NCI-H446 (cell line): ENCODE results near the gene GALNT2.

ENCODE experiments used
- DNase-seq, 2 experiments: peaks; one replicate each; lab custom pipeline; 2025; lab: John Stamatoyannopoulos, UW

Gene GALNT2

DNA sequence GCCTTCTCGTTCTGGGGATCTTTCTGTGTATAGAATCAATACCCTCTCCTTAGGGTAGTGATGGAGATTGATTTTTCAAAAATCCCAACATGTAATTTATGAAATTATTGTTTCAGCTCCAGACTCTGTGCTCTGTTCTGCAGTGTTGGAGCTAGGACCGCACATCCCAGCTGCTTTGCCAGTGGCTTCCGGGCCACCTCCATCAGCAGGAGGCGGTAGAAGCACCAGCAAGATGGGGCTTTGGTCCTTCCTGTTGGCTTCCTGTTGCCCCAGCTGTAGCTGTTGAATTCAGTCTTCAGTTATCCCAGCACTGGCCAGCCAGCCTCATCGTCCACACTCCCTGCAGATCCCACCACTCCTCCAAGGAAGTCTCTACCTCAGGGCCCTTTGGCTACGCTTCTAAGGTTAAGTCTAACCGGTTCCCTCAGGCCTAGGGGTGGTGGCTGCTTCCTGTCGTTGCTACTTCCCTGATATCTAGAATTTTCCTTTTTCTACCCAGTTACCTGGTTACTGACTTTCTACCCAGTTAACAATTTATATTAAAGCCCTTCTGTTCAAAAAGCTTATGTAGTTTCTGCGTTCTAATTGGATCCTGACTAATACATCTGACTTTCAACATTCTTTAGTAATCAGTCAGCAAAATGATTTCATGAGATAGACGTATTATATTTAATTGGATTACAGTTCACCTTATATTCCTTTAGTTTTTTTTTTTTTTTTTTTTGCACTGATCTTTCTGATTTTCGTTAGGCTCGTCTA lies 24.6 kb downstream of the GALNT2 start:
- DNase-seq: no peak

DNA sequence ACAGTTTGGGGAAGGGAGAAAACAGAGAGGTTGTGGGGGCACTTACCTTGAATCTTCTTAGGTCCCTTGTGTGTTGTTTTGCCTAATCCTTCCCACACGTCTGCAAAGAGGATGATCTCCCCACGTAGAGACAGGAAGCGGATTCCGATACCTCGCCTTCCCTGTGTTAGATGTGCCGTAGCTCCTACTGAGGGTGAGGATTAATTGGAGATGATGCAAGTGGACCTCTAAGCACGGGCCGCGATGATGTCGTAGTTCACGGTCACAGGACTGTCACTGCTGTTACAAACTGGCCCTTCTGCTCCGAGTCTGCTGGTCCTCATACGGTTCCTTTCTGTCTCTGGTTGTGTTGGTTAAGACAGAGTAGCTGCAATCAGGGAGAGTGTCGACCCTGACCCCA lies 27.7 kb downstream of the GALNT2 start:
- DNase-seq: no peak

DNA sequence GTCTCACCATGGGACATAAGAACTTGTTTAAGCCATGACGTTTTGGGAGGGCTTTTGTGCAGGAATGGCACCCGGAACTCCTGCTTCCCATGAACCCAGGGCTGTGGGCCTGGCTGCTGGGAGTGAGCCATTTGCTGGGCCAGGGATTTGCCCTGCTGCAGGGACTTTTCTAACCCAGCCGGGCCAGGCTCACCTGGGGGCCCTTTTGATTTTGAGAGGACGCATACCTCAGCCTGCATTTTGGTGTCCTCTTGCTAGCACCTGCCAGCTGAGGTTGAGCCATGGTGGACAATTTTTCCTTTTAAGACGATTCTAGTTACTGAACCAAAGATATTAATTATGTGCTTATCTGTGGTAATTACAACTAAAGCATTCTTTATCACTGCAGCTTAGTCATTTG lies 28.9 kb downstream of the GALNT2 start:
- DNase-seq: no peak

DNA sequence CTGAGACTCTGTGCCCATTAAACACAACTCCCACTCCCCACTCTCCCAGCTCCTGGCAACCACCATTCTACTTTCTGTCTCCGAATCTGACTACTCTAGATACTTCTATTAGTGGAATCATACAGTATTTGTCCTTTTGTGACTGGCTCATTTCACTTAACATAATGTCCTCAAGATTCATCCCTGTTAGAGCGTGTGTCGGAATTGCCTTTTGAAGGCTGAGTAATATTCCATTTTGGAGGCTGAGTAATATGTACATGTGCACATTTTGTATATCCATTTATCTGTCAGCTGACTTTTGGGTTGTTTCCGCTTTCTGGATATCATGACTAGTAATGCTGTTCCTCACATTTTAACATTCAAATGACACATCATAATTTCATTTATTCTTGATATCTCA lies 30.3 kb downstream of the GALNT2 start:
- no peak for DNase-seq

DNA sequence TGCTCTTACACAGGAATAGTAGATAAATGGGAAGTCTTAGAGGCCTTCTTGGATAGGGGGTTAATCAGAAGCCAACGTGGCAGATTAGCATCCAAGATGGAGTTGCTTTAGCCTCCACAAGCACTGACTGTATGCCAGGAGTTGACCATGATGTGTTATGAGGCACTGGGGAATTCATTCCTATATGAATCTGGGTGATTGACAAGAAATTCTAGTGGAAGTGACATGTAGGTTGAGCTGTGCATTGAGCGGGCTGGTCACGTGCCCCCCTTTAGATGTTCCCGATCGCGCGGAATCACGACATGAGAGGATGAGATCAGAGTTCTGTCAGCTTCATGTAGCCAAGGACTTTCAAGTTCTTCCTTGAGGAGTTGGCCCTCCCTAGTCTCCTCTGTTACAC lies 31.7 kb downstream of the GALNT2 start:
- DNase-seq: no peak

DNA sequence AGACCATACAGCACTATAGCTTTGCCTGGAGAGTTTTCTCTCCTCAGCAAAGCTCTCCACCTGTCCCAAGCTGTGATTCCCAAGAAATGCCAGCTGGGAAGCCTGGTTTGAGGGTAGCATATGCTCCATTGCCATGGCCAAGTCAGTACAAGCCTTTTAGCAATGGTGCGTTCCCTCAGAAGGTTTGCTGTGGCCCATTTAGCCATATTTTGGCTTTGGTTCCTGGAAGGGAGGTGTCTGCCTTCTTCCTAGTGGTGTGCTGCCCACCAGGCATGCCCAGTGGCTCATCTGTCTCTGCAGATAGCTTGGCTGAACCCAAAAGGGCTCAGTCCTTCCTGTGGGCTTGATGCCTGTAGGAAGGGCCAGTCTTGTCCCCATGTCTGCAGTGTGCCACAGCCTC lies 32.4 kb downstream of the GALNT2 start:
- peak in 1 of 2 experiments; percentile 72 for DNase-seq

DNA sequence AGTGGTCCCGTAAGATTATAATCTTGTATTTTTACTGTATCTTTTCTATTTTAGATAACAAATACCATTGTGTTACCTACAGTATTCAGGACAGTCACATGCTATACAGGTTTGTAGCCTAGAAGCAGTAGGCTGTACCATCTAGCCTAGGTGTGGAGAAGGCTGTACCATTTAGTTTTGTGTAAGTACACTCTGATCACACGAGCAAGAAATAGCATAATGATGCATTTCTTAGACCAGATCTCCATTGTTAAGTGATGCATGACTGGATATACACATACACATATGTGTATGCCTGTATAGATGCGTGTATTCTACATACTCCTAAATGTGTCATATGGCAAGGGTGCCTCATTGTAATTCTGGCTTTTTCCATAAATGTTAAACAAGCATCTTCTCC lies 33.9 kb downstream of the GALNT2 start:
- DNase-seq: no peak

DNA sequence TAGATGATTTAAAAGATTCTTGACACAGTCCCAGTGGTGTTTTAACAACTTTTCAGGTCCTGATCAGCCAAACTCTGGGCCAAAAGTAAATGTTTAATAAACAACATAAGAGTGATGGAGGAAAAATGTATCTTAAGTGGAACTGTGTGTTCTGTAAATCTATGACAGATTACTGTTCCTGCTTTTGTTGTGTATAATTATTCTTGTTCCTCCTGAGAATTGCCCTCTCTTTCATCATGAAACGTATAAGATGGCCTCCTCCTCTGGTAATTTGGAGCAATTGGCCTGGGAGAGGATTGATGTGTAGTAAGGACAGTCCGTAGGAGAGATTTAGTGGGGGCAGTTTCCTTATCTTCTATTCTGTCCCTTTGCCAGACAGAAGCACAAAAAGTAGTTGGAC lies 34.5 kb downstream of the GALNT2 start:
- DNase-seq: no peak

DNA sequence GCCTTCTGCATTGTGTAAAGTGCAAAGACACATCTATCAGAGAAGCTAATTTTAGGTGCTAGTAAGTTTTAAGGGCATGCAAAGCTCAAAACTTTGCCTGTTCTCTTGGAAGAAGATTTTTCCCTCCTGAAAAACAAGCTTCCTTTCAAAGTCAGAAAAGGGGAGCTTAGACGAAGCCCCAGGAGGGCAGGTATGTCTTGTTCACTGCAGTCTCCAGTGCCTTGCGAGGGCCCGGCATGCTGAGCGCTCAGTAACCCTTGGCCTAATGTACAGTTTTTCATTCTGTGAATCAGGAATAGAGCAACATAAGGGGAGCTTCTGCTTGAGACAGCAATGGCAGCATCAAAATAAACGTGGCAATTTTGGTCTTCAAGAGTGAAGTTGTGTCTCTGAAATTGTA lies 35.0 kb downstream of the GALNT2 start:
- DNase-seq: no peak

DNA sequence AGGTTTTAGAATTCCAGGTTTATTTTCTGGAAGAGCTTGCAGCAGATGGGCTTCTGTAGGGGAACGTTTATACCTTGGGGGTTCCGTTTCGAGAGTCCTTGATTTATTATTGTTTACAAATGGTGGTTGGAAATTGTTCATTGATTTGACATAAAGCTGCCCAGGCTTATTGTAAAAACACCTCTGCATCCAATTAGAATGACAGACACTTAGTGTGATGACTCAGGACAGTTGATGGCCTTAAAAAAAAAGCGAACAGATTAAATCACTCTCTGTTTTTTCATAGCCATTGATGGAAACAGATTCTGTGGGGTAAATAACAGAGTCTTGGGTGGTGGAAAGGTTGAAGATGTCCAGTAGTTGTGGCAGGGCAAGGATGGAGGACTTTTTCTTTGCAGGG lies 35.4 kb downstream of the GALNT2 start:
- DNase-seq: no peak

DNA sequence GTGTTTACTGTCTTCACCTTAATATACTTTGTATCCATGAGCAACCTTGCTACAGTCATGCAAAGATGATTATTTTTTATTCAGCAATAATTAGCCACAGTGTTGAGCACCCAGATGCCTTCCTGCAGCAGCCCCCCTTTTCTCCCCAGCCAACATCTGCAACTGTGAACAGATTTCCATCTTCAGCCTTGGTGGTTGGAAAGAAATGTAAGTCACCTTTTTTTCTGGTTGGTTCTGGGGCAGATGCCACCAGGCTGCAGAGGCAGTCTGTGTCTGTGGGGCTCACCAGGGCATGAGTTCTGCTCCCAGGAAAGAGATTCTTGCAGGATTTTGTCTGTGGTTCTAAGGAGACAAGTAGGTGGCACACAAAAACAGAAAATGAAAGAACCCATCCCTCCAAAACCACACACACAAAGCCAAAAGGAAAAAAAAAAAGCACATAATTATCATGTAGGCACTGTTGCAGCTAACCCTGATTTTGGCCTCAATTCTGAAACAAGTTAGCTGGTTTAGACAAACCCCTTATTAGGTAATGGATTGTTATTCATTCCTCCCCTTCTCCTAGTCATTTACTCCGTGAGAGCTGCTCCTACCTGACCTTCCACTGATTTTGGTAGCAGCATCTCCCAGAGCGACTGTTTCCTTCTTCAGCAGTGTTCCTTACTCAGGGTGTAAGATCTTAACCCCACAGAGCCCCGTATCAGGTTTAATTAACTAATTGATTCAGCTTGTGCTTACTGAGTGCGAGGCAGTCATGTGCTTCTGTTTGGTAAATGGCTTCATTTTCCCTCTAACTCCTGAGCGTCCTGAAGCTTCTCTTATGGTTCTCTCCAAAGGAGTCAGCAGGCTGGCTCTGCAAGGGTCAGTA lies 36.5 kb downstream of the GALNT2 start:
- no peak for DNase-seq

DNA sequence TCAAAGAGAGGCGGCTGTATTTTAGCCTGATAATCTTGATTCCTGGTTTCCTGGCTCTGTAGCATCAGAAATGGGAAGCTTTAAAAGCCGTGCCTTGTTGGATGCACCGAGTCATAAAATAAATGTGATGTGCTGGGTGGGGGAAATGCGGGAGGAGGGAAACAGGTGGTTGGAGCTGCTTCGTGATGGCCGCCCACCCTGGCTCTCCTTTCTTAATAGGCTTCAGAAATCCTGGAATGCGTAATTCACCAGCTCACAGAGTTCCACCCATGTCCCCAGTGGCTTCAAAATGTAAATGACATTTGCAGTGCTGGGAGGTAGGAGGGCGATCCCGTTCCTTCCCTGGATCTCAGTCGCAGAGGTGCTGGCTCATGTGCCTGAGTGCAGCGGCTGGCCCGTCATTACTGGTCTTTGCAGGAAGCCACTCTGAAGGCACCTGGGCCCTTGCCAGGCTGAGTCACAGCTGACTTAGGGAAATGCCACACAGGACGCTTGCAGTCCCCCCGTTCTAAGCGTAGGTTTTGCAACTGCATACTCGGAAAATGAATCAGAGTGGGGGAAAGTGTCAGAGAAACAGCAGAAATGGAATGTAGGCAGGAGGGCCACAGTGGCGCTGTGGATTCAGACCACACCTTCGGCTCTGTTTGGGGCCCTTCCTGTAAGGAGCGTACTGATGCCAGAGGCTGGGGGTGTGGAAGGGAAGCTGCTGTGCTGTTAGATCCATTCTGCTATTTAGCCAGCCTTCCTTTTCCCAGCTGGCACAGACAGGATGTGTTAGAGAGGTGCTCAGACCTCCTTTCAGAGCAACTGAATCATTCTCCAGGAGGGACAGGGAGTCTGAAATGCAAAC lies 37.6 kb downstream of the GALNT2 start:
- peak in 1 of 2 experiments; percentile 68 for DNase-seq

DNA sequence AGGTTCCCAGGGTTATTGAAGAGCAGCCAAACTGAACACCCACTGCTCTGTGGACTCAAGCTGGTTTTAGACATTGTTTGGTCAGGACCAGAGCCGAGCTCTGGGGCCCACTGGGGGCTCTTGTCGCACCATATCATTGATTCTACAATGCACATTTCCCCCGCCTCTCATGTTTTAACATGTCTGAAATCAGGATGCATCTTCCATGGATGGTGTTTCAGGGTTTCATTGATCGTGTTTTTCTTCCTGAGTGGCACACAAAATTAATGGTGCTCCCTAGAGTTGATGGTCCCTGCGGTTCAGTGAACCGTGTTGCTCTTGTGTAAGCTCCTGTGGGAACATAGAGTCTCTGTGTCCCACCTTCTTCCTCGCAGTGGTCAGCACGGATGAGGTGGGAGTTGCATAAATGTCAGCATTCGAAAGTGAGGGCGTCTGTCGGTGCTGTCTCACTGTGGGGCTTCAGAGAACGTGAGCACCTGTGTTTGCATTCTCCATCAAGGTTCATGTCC lies 38.3 kb downstream of the GALNT2 start:
- no peak for DNase-seq

DNA sequence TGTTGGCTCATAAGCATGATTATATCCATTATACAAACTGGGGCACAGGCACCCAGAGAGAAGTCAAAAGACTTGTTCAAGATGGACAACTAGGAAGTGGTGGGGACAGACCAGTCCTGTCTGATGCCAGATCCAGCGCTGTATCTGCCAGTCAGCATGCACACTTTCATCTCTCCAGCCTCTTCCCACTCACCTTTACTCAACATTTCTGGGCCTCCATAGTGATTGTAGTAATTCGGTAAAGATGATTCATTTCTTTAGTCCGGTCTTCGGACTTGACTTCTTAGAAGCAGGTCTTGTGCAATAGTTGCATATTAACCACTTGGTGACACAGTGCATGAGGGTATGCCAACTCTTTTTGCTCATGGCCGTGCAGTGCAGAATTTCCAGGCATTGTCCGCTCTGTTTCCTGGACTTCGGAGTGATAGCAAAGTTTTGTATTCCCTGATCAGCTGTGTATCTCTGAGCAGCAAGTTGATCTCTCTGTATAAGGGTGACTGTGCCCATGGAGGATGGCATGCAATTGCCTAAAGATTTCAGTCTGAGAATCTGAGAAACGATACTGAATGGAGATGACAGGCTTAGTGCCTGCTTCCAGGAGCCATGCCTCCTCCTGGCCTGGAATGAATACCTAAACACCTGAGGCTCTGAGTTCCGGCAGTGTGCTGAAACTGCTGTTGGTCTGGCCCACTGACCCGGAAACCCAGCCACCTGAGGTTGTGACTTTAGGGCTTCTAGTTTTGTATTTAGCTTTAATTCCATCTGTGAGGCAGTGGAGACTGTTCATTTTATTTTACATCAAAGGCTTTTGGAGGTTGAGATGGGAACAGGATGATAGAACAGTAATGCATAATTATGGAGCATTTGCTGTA lies 39.0 kb downstream of the GALNT2 start:
- no peak for DNase-seq

DNA sequence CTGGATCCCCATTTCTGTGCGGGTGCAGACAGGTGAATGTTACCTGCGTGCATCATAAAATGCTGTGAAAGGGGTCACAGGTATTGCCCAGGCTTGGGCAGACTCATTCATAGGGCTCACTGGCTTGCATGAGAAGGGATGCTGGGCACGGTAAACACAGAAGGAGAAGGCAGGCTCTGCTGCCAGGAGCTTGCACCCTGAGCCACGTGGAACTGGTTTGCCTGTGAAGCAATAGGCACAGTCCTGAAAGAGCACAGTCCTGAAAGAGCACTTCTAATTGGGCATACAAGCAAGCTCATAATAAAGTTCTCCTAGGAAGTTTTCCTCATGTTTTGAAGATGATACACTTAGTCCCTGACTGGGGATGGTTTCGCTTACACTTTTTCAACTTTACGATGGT lies 40.9 kb downstream of the GALNT2 start:
- no peak for DNase-seq

DNA sequence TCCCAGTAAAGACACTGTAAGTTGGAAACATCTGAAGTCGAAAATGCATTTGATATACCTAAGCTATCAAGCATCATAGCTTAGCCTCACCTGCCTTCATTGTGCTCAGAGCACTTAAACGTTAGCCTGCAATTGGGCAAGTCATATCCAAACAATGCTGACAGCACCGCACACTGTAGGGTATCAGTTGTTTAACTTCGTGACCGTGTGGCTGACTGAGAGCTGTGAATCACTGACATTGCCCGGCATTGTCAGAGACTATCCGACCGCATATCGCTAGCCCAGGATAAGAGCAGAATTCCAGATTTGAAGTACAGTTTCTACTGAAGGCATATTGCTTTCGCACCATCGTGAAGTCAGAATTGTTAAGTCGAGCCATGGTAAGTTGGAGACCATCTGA lies 41.5 kb downstream of the GALNT2 start:
- DNase-seq: no peak

DNA sequence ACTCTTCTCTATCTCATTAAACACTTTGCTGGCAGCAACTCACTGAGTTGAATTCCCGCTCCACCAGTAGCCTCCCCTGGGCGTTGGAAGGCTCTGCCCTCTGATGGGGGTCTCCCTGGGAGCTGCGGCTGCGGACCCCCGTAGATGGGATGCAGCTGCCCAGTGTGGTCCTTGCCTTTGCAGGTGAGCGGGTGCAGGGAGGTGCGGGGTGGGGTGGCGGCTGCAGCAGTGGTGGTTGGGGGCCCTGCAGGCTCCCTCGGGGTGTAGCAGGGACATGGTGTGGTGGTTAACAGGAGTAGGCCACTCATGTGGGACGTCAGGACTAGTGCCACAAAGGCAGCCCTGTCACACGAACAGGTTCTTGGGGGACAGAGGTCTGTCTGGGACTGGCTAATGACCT lies 42.0 kb downstream of the GALNT2 start:
- no peak for DNase-seq

DNA sequence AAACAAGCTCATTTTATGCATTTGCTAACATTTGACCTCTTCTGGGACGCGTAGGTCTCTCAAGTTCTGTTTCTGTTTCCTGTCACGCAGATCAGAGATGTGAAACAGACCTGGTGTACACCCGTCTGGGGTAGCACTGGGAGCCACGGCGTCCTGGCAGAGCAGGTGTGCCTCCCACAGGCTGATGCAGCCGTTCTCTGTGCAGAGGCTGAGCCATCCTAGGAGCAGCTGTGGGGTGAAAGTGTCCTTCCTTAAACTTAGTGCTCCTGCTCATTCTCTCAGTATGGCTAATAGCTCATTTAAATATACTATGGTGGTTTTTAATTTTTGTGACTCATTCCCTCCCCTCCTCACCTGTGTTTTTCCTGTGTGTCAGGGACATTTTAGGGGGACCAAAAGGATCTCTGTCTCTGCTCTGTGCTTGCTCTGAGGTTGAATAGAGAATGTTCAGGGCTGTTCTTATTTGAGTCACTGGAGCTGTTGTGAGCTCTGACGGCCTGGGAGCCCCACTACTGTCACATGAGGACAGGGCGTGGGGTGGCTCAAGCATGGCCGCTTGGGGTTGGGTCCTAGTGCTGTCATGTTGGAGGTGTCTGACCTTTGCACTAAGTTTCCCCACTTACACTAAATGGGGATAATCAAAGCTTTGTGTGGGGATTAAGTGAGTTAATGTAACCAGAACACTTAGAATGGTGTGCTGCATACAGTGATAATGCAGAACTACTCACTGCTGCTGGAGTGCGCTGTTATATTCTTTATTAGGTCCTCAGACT lies 43.0 kb downstream of the GALNT2 start:
- DNase-seq: no peak

DNA sequence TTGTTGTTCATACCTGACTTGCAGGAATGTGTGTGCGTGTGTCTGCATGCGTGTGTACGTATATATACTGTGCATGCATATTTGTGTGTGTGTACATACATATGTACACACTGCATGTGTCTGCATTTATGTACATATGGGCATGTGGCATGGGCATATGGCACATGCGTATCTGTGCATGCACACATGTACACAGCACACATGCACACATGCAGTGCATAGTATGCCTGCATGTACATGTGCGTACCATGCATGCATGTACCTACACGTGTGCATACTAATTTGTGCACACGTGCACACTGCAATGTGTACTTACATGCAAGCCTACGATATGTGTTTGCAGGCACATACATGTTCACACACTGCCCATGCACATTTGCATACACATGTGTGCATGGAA lies 43.9 kb downstream of the GALNT2 start:
- DNase-seq: no peak

DNA sequence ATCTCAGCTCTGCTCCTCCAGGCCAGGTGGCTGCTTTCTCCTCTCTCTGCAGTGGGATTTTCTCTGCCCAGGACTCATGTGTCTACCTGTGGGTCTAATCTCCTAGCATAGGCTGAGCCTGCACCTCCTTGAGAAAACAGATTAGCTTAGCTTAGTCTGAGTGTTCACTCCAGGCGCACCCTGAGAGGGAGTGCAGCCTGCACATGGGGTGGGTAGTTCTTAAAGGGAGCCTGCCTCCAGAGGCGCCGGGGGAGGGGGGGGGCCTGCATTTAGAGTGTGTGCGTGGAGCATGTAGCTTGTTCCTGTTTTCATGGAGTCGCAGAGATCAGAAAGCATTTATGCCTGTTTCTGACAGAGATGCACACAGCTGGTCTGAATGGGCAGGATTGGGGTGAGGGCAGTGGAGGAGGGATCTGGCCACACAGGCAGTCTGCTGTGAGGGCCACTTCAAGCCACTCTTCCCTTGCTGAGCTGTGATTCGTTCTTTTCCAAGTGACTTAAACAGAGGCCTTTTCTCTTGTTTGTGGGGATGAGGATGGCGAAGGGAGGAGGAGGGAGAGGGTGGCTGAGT lies 45.2 kb downstream of the GALNT2 start:
- DNase-seq: no peak
